ENCODE results near the gene PCDHA9.
A peak's percentile ranks its signal among the peaks of the same experiment; 100 is the strongest.
"Not testable (repeated sequence)": the region's sequence is repeated elsewhere in the genome, so short reads cannot be mapped to it uniquely, and the experiment has no call there.

Gene PCDHA9

DNA sequence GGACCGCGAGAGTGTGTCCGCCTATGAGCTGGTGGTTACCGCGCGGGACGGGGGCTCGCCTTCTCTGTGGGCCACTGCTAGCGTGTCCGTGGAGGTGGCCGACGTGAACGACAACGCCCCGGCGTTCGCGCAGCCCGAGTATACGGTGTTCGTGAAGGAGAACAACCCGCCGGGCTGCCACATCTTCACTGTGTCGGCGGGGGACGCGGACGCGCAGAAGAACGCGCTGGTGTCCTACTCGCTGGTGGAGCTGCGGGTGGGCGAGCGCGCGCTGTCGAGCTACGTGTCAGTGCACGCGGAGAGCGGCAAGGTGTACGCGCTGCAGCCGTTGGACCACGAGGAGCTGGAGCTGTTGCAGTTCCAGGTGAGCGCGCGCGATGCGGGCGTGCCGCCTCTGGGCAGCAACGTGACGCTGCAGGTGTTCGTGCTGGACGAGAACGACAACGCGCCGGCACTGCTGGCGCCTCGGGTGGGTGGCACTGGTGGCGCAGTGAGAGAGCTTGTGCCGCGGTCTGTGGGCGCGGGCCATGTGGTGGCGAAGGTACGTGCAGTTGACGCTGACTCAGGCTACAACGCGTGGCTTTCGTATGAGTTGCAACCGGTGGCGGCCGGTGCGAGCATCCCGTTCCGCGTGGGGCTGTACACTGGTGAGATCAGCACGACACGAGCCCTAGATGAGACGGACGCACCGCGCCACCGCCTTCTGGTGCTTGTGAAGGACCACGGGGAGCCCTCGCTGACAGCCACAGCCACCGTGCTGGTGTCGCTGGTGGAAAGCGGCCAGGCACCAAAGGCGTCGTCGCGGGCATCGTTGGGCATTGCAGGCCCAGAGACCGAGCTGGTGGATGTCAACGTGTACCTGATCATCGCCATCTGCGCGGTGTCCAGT lies 12.3 kb upstream of the PCDHA9 start:
- no peak for DNase-seq

DNA sequence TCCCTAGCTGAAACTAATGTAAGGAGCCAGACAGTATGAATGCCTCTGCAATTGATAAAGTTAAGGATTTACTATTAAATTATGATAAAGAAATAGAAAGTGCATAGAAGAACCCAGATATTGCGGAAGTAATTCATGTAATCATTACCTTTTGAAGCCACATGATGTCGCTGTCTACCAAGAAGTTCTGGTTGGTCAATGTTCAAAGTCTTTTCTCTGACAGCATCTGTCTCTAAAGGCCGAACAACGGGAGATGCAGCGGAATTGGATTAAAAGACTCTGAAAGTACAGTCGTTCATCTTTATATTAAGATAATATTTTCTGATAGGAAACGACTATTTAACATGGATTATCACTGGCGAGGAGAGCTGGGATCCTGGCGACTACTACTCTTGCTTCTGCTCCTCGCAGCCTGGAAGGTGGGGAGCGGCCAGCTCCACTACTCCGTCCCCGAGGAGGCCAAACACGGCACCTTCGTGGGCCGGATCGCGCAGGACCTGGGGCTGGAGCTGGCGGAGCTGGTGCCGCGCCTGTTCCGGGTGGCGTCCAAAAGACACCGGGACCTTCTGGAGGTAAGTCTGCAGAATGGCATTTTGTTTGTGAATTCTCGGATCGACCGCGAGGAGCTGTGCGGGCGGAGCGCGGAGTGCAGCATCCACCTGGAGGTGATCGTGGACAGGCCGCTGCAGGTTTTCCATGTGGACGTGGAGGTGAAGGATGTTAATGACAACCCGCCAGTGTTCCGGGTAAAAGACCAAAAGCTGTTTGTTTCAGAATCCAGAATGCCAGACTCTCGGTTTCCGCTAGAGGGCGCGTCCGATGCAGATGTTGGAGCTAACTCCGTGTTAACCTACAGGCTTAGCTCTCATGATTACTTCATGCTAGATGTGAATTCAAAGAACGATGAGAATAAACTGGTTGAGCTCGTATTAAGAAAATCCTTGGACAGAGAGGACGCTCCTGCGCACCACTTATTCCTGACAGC lies 6.9 kb upstream of the PCDHA9 start, which contains the start of gene PCDHA8:
TSS of gene PCDHA8 (plus strand) at position 210 of the 985 bp plus-strand sequence. CDS start at position 345, 135 bp downstream.
- peak; percentile 3 to 41 for DNase-seq

DNA sequence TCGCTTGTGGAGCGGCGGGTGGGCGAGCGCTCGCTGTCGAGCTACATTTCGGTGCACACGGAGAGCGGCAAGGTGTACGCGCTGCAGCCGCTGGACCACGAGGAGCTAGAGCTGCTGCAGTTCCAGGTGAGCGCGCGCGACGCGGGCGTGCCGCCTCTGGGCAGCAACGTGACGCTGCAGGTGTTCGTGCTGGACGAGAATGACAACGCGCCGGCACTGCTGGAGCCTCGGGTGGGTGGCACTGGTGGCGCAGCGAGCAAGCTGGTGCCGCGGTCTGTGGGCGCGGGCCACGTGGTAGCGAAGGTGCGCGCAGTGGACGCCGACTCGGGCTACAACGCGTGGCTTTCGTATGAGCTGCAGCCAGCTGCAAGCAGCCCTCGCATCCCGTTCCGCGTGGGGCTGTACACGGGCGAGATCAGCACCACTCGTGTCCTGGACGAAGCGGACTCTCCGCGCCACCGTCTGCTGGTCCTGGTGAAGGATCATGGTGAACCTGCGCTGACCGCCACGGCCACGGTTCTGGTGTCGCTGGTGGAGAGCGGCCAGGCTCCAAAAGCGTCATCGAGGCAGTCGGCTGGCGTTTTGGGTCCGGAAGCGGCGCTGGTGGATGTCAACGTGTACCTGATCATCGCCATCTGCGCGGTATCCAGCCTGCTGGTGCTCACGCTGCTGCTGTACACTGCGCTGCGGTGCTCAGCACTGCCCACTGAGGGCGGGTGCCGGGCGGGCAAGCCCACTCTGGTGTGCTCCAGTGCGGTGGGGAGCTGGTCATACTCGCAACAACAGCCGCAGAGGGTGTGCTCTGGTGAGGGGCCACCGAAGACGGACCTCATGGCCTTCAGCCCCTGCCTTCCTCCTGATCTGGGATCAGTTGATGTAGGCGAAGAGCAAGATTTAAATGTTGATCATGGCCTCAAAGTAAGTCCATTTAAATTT lies 5.1 kb upstream of the PCDHA9 start:
- DNase-seq: no peak

DNA sequence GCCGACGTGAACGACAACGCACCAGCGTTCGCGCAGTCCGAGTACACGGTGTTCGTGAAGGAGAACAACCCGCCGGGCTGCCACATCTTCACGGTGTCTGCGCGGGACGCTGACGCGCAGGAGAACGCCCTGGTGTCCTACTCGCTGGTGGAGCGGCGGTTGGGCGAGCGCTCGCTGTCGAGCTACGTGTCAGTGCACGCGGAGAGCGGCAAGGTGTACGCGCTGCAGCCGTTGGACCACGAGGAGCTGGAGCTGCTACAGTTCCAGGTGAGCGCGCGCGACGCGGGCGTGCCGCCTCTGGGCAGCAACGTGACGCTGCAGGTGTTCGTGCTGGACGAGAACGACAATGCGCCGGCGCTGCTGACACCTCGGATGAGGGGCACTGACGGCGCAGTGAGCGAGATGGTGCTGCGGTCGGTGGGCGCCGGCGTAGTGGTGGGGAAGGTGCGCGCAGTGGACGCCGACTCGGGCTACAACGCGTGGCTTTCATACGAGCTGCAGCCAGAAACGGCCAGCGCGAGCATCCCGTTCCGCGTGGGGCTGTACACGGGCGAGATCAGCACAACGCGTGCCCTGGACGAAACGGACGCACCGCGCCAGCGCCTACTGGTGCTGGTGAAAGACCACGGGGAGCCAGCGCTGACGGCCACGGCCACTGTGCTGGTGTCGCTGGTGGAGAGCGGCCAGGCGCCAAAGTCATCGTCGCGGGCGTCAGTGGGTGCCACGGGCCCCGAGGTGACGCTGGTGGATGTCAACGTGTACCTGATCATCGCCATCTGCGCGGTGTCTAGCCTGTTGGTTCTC lies 1.9 kb downstream of the PCDHA9 start:
- not testable (repeated sequence) for DNase-seq

DNA sequence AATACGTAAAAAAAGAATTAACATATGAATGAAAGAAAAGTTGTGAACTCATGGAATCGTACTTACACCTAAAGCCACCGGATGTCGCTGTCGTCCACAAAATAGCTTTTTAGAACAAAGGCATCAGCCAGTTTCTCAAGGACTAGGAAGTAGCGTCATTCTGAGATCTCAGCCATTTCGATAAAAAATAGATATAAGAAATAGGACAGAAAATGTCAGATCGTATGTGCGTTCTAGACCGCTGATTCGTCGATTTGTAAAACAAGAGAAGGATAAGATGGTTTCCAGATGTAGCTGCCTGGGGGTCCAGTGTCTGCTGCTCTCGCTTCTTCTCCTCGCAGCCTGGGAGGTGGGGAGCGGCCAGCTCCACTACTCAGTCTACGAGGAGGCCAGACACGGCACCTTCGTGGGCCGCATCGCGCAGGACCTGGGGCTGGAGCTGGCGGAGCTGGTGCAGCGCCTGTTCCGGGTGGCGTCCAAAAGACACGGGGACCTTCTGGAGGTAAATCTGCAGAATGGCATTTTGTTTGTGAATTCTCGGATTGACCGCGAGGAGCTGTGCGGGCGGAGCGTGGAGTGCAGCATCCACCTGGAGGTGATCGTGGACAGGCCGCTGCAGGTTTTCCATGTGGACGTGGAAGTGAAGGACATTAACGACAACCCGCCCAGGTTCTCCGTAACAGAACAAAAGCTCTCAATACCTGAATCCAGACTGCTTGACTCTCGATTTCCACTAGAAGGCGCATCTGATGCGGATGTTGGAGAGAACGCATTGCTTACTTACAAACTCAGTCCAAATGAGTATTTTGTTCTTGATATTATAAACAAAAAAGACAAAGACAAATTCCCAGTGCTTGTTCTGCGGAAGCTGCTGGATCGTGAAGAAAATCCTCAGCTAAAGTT lies 7.8 kb downstream of the PCDHA9 start, which contains the start of gene PCDHA10:
TSS of gene PCDHA10 (plus strand) at position 126 of the 903 bp plus-strand sequence. CDS start at position 278, 152 bp downstream.
- peak; percentile 11 to 52 for DNase-seq

DNA sequence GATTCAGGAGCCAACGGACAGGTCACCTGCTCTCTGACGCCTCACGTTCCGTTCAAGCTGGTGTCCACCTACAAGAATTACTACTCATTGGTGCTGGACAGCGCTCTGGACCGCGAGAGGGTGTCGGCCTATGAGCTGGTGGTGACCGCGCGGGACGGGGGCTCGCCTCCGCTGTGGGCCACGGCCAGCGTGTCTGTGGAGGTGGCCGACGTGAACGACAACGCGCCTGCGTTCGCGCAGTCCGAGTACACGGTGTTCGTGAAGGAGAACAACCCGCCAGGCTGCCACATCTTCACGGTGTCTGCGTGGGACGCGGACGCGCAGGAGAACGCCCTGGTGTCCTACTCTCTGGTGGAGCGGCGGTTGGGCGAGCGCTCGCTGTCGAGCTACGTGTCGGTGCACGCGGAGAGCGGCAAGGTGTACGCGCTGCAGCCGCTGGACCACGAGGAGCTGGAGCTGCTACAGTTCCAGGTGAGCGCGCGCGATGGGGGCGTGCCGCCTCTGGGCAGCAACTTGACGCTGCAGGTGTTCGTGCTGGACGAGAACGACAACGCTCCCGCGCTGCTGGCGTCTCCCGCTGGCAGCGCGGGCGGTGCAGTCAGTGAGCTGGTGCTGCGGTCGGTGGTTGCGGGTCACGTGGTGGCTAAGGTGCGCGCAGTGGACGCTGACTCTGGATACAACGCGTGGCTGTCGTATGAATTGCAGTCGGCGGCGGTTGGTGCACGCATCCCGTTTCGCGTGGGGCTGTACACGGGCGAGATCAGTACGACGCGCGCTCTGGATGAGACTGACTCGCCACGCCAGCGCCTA lies 9.2 kb downstream of the PCDHA9 start:
- DNase-seq: no peak

DNA sequence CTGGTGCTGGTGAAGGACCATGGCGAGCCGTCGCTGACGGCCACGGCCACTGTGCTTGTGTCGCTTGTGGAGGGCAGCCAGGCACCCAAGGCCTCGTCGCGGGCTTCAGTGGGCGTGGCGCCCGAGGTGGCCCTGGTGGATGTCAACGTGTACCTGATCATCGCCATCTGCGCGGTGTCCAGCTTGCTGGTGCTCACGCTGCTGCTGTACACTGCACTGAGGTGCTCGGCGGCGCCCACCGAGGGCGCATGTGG lies 9.7 kb downstream of the PCDHA9 start:
- DNase-seq: no peak

DNA sequence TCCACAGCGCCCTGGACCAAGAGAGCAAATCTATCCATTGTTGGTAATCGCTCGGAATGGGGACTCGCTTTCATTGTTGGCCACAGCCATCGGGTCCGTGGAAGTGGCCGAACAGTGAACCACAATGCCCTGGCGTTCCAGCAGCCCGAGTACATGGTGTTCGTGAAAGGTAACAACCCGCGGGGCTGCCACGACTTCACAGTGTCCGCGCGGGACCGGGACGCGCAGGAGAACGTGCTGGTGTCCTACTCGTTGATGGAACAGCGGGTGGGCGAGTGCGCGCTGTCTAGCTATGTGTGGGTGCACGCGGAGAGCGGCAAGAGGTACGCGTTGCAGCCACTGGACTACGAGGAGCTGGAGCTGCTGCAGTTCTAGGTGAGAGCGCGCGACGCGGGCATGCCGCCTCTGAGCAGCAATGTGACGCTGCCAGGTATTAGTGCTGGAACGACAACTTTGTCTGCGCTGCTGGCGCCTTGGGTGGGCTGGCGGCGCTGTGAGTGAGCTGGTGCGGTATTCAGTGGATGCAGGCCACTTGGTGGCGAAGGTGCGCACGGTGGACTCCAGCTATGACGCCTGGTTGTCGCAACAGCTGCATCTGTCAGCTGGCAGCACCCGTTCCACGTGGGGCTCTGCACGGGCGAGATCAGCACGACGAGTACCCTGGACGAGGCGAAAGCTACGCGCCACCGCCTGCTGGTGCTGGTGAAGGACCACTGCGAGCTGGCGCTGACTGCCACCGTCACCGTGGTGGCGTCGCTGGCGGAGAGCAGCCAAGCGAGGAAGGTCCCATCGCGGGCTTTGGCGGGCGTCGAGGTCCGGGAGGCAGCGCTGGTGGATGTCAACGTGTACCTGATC lies 14.5 kb downstream of the PCDHA9 start:
- DNase-seq: no peak

DNA sequence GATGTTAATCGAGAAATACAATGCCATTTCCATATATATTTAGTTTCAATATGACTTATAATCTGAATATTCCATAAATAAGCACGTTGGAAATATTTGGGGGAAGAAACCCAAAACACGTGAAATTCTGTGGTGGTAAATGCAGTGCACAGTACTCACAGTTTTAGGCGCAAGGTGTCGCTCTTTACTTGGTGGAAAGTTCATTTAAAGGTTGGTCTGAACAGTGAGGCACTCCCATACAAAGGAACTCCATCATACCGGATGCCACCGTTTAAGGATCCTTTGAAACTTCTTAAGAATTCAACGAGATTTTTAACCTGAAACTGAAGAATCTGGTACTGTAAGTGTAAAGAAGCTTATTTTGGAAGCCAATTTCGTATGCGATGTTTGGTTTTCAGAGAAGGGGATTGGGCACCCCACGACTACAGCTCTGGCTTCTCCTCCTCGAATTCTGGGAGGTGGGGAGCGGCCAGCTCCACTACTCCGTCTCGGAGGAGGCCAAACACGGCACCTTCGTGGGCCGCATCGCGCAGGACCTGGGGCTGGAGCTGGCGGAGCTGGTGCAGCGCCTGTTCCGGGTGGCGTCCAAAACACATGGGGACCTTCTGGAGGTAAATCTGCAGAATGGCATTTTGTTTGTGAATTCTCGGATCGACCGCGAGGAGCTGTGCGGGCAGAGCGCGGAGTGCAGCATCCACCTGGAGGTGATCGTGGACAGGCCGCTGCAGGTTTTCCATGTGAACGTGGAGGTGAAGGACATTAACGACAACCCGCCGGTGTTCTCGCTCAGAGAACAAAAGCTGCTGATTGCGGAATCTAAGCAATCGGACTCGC lies 20.8 kb downstream of the PCDHA9 start, which contains the start of gene PCDHA11:
TSS of gene PCDHA11 (plus strand) at position 237 of the 834 bp plus-strand sequence. CDS start at position 384, 147 bp downstream.
- no peak for DNase-seq

DNA sequence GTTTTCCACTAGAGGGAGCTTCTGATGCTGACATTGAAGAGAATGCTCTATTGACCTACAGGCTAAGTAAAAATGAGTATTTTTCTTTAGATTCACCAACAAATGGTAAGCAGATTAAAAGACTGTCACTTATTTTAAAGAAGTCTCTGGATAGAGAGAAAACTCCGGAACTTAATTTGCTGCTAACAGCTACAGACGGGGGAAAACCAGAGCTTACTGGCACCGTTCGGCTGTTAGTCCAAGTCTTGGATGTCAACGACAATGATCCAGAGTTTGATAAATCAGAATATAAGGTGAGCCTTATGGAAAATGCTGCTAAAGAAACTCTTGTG lies 21.3 kb downstream of the PCDHA9 start:
- DNase-seq: no peak

DNA sequence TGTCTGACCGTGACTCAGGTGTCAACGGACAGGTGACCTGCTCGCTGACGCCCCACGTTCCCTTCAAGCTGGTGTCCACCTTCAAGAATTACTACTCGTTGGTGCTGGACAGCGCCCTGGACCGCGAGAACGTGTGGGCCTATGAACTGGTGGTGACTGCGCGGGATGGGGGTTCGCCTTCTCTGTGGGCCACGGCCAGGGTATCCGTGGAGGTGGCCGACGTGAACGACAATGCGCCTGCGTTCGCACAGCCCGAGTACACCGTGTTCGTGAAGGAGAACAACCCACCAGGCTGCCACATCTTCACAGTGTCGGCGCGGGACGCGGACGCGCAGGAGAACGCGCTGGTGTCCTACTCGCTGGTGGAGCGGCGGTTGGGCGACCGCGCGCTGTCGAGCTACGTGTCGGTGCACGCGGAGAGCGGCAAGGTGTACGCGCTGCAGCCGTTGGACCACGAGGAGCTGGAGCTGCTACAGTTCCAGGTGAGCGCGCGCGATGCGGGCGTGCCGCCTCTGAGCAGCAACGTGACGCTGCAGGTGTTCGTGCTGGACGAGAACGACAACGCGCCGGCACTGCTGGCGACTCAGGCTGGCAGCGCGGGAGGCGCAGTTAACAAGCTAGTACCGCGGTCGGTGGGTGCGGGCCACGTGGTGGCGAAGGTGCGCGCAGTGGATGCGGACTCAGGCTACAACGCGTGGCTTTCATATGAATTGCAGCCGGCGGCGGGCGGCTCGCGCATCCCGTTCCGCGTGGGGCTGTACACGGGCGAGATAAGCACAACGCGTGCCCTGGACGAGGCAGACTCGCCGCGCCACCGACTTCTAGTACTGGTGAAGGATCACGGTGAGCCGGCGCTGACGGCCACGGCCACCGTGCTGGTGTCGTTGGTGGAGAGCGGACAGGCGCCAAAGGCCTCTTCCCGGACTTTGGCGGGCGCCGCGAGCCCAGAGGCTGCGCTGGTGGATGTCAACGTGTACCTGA lies 22.3 kb downstream of the PCDHA9 start:
- DNase-seq: no peak

DNA sequence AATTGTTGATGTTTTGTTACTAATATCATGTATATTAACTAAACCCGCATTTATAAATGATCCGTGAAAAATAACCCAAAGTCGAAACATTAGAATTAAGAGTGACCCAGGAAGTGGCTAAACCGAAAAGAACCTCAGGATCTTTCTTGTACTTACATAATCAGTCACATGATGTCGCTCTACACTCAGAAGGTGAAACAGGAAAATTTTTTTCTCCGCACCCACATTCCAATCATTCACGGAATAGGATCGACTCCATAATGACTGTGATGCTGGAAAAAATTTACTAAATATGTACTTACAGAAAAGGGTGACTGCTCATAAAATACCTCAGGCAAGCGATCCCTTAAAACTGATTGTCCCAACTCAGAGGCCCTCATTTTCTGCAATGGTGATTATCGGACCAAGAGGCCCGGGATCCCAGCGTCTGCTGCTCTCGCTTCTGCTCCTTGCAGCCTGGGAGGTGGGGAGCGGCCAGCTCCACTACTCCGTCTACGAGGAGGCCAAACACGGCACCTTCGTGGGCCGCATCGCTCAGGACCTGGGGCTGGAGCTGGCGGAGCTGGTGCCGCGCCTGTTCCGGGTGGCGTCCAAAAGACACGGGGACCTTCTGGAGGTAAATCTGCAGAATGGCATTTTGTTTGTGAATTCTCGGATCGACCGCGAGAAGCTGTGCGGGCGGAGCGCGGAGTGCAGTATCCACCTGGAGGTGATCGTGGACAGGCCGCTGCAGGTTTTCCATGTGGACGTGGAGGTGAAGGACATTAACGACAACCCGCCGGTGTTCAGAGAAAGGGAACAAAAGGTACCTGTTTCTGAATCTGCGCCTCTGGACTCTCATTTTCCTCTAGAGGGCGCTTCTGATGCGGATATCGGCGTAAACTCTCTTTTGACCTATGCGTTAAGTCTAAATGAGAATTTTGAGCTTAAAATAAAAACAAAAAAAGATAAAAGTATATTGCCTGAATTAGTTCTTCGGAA lies 27.2 kb downstream of the PCDHA9 start, which contains the start of gene PCDHA12:
TSS of gene PCDHA12 (plus strand) at position 224 of the 981 bp plus-strand sequence. CDS start at position 389, 165 bp downstream.
- DNase-seq: no peak

DNA sequence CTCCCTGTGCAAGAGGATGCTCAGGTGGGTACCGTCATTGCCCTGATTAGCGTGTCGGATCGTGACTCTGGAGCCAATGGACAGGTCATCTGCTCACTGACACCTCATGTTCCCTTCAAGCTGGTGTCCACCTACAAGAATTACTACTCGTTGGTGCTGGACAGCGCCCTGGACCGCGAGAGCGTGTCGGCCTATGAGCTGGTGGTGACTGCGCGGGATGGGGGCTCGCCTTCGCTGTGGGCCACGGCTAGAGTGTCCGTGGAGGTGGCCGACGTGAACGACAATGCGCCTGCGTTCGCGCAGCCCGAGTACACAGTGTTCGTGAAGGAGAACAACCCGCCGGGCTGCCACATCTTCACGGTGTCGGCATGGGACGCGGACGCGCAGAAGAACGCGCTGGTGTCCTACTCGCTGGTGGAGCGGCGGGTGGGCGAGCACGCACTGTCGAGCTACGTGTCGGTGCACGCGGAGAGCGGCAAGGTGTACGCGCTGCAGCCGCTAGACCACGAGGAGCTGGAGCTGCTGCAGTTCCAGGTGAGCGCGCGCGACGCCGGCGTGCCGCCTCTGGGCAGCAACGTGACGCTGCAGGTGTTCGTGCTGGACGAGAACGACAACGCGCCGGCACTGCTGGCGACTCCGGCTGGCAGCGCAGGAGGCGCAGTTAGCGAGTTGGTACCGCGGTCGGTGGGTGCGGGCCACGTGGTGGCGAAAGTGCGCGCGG lies 28.5 kb downstream of the PCDHA9 start:
- DNase-seq: not testable (repeated sequence)

DNA sequence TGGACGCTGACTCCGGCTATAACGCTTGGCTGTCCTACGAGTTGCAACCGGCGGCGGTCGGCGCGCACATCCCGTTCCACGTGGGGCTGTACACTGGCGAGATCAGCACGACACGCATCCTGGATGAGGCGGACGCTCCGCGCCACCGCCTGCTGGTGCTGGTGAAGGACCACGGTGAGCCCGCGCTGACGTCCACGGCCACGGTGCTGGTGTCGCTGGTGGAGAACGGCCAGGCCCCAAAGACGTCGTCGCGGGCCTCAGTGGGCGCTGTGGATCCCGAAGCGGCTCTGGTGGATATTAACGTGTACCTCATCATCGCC lies 29.0 kb downstream of the PCDHA9 start:
- DNase-seq: no peak
